HepG2 (cell line): ENCODE results near the gene RPS10. TPM values are rescaled to one million over a fixed set of nuclear protein-coding genes. Genes with fewer than 3 reads are reported as not detected.

ENCODE experiments used
- ETV5 ChIP-seq: IDR thresholded peaks from 2 replicates; pipeline ENCODE4 v1.6.1; 2018; ENCODE audit warnings: missing biosample characterization, missing genetic modification reagents, inconsistent platforms, borderline replicate concordance
- FOXK1 ChIP-seq: sonication (generic); formaldehyde crosslinking; IDR thresholded peaks from 2 replicates; pipeline ENCODE4 v1.4.0; 2020; ENCODE audit warnings: low read depth, missing genetic modification reagents, borderline replicate concordance
- FOXM1 ChIP-seq: sonication (generic); formaldehyde crosslinking; IDR thresholded peaks from 2 replicates; pipeline ENCODE4 v1.5.0; 2020; ENCODE audit warnings: missing genetic modification reagents
- JARID2 ChIP-seq: sonication (generic); formaldehyde crosslinking; IDR thresholded peaks from 2 replicates; pipeline ENCODE4 v1.8.1; 2023; ENCODE audit warnings: missing genetic modification reagents, inconsistent platforms; ENCODE audit not compliant: insufficient replicate concordance
- JUN ChIP-seq: sonication (generic); formaldehyde crosslinking; IDR thresholded peaks from 2 replicates; pipeline ENCODE4 v1.4.0; 2020; ENCODE audit warnings: mild to moderate bottlenecking, missing genetic modification reagents
- PAWR ChIP-seq: sonication (generic); formaldehyde crosslinking; IDR thresholded peaks from 2 replicates; pipeline ENCODE4 v1.4.0; 2020; ENCODE audit warnings: missing genetic modification reagents, mild to moderate bottlenecking, borderline replicate concordance
- RBM22 ChIP-seq: fragments of 200-400 bp; formaldehyde crosslinking; optimal IDR thresholded peaks from 2 replicates; pipeline ENCODE3; 2017; ENCODE audit warnings: mild to moderate bottlenecking, low read length, moderate library complexity
- TBX3 ChIP-seq: fragments of 450-650 bp; IDR thresholded peaks from 2 replicates; pipeline ENCODE4 v1.6.1; 2017; ENCODE audit warnings: antibody characterized with exemption, mild to moderate bottlenecking, inconsistent platforms, borderline replicate concordance
- ZBTB21 ChIP-seq: sonication (generic); formaldehyde crosslinking; IDR thresholded peaks from 2 replicates; pipeline ENCODE4 v1.4.0; 2020; ENCODE audit warnings: missing genetic modification reagents
- ZBTB40 ChIP-seq, 2 experiments: fragments of 450-650 bp in 1 of 2; sonication (generic) in 1 of 2; formaldehyde crosslinking in 1 of 2; IDR thresholded peaks; 2 replicates each; pipeline versions ENCODE4 v1.6.1 to v1.8.0; 2016 to 2022; ENCODE audit warnings: antibody characterized with exemption in 1 of 2, mild to moderate bottlenecking in 1 of 2, missing genetic modification reagents in 1 of 2
- ZMAT5 ChIP-seq: sonication (generic); formaldehyde crosslinking; IDR thresholded peaks from 2 replicates; pipeline ENCODE4 v1.5.0; 2020; ENCODE audit warnings: mild to moderate bottlenecking, low read depth, missing genetic modification reagents, borderline replicate concordance
- ZNF333 ChIP-seq: sonication (generic); formaldehyde crosslinking; IDR thresholded peaks from 2 replicates; pipeline ENCODE4 v1.4.0; 2020; ENCODE audit warnings: mild to moderate bottlenecking, missing genetic modification reagents, borderline replicate concordance
- ZNF503 ChIP-seq: sonication (generic); formaldehyde crosslinking; IDR thresholded peaks from 2 replicates; pipeline ENCODE4 v1.4.0; 2020; ENCODE audit warnings: missing genetic modification reagents
- ZSCAN5A ChIP-seq: sonication (generic); formaldehyde crosslinking; IDR thresholded peaks from 2 replicates; pipeline ENCODE4 v1.8.0; 2022; ENCODE audit warnings: mild to moderate bottlenecking, missing genetic modification reagents, borderline replicate concordance
- polyA plus RNA-seq, 8 experiments: library from polyadenylated mRNA; depleted of rRNA in 3 of 8; stranded (reverse) in 7 of 8; unstranded in 1 of 8; fragments of >200 nt; fragmentation: Illumina TruSeq in 4 of 8; extraction: Trizol in 4 of 8; gene quantifications; 2 replicates each; pipeline versions ENCODE4 v1.2.1 to v1.2.3, GENCODE V29; 2011 to 2016; ENCODE audit warnings: low read depth in 4 of 8, missing spikeins in 1 of 8, mixed read lengths in 1 of 8; ENCODE audit not compliant: insufficient read depth in 1 of 8
- total RNA-seq, 5 experiments: library from RNA; depleted of rRNA; stranded (reverse); fragments of >200 nt; fragmentation: Illumina TruSeq; extraction: Trizol; gene quantifications; 2 replicates each; pipeline ENCODE4 v1.2.3, GENCODE V29; 2016; ENCODE audit warnings: low read depth in 1 of 5

RPS10 gene
- total and polyA plus RNA-seq, 2 of the 13 experiments (the other 11 are each of a cell fraction or from before 2014, with no cell fraction given), result 2,909 to 4,648 TPM

- no peak for TF ChIP-seq ZBTB40 (IDR thresholded peaks at IDR 0.05)
- TF ChIP-seq ZBTB40 (CRISPR knock-in tag; IDR thresholded peaks at IDR 0.05), result peak; percentile 73; the same call in 1 of the 2 replicates
- no peak for TF ChIP-seq ZMAT5
- TF ChIP-seq PAWR (CRISPR knock-in tag), result no peak
- TF ChIP-seq FOXK1 (CRISPR knock-in tag), result peak; percentile 53
- no peak for TF ChIP-seq ZNF333
- peak; percentile 54; the same call in 1 of the 2 replicates for TF ChIP-seq JUN
- TF ChIP-seq RBM22, result peak; percentile 75
- TF ChIP-seq ZSCAN5A (CRISPR knock-in tag), result no peak; the same call in none of the 2 replicates
- peak; percentile 75 for TF ChIP-seq ETV5
- TF ChIP-seq ZBTB21, result no peak
- TF ChIP-seq FOXM1 (CRISPR knock-in tag), result 0 out of 2 replicates have a peak, but pooled peaks have one; percentile 18
- TF ChIP-seq ZNF503 (CRISPR knock-in tag), result peak; percentile 46; the same call in 1 of the 2 replicates
- no peak for TF ChIP-seq TBX3
- TF ChIP-seq JARID2, result peak; percentile 34
These were observed at the start of gene RPS10 (continued) for GRCh38 chr6:34425498-34426410.
